Omental fat pad (tissue), 4 donors: ENCODE data around the gene TMEFF1. TPM values are rescaled to one million over a fixed set of nuclear protein-coding genes. Genes with fewer than 3 reads are reported as not detected.

ENCODE experiments used
- ATAC-seq: fragments of 150-250 bp; one replicate; pipeline ENCODE4 v1.9.1; 2016; ENCODE audit warnings: mild to moderate bottlenecking, moderate library complexity; ENCODE audit not compliant: low FRiP score
- DNase-seq: peaks from one replicate; pipeline ENCODE4 v3.0.0-alpha.2; 2019; ENCODE audit warnings: low spot score
- CTCF ChIP-seq, 3 donors: fragments of 450-650 bp; IDR thresholded peaks; one replicate each; pipeline ENCODE4 v1.5.1; 2016 to 2017; ENCODE audit warnings: antibody characterized with exemption in 3 of 3, mild to moderate bottlenecking in 3 of 3, moderate library complexity in 2 of 3
- total RNA-seq, 4 donors: library from RNA; depleted of rRNA; stranded (reverse); fragments of >200 nt; gene quantifications; one replicate each; pipeline ENCODE4 v1.1.0, GENCODE V29; 2016

Gene TMEFF1
- total RNA-seq, 4 donors from 2014 or later: 0.60 to 2.4 TPM; not detected in 2

- DNase-seq (no peak), ATAC-seq (no peak)
- TF ChIP-seq CTCF (IDR thresholded peaks at IDR 0.05): no peak
These were observed 31.0 kb upstream of the TMEFF1 start for GRCh38 chr9:100441911-100442361.

- TF ChIP-seq CTCF (IDR thresholded peaks at IDR 0.05): no peak
- no peak for DNase-seq
- no peak for ATAC-seq
These were observed 28.9 kb upstream of the TMEFF1 start for GRCh38 chr9:100443781-100444768.

- TF ChIP-seq CTCF (IDR thresholded peaks at IDR 0.05): no peak
- ATAC-seq: no peak
- no peak for DNase-seq
These were observed 27.6 kb upstream of the TMEFF1 start for GRCh38 chr9:100445161-100445902.

- no peak for DNase-seq
- no peak for ATAC-seq
- no peak for TF ChIP-seq CTCF (IDR thresholded peaks at IDR 0.05)
These were observed 26.9 kb upstream of the TMEFF1 start for GRCh38 chr9:100445903-100446549.

- TF ChIP-seq CTCF (IDR thresholded peaks at IDR 0.05): no peak
- DNase-seq (no peak), ATAC-seq (no peak)
These were observed 25.9 kb upstream of the TMEFF1 start for GRCh38 chr9:100447041-100447440.

GRCh38 chr9:100448266-100448665 lies 24.7 kb upstream of the TMEFF1 start:
- no peak for ATAC-seq
- no peak for TF ChIP-seq CTCF (IDR thresholded peaks at IDR 0.05)
- DNase-seq: no peak
